HG03196 (cell line): ENCODE data around the gene PLEKHA3.
A peak's percentile ranks its signal among the peaks of the same experiment; 100 is the strongest.
"Not testable (repeated sequence)": the region's sequence is repeated elsewhere in the genome, so short reads cannot be mapped to it uniquely, and the experiment has no call there.

Experiments used
- ATAC-seq: cut with Tn5 transposase; IDR thresholded peaks from one replicate; pipeline ENCODE4 v1.9.1; 2021; ENCODE audit not compliant: unreplicated experiment

The PLEKHA3 gene

DNA sequence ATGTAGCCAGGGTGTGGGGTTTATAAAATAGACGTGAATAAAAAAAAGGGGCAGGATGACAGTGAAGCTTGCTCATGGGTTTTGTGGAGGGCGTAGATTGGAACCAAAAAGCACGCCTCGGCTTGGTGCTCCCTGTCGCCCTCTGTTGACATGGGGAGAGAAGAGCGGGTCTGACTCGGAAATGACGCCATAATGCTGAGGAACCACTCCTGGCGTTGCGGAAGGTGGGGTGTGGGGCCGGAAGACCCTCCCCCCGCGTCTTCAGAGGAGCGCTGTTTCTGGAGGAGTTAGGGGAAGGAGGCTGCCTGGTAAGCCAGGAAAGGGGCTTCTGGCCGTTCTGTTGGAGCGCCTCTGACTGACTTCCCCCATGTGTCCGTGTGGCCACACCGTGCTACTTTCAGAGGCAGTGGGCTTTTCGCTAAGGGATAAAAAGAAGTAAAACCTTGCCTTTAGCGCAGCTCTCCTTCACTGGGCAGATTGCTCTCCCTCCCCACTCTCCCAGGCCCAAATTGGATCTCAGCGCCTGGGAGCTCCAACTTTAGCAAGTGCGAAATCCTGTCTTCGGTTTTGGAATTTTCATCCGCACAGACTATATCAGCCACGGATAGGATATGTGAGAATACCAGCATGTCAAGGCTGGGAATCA, 42.8 kb downstream of the PLEKHA3 start:
- no peak for ATAC-seq

DNA sequence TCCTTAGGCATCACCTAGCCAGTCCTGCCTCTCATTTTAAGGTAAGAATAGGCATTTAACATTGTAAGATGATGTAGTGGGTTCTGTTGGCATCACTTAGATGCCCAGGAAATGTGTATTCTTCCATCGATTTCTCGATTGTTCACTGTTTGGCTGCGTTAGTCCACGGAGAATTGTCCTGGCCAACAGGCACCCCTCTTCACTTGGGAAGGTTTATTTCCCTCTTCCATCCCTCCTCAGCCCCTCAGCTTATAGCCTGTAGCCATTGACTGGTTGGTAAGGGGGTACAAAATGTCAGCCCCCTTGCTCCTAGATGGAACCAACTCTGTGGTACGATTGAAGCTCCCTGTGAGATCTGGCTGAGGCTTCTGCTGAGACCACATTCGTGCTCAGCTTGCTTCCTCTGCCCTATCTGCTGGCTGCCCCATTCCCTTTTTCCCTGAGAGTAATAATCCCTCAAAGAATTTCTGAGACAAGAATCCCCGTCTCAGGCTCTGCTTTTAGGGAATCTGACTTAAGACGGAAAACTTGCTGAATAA, 43.4 kb downstream of the PLEKHA3 start:
- no peak for ATAC-seq

DNA sequence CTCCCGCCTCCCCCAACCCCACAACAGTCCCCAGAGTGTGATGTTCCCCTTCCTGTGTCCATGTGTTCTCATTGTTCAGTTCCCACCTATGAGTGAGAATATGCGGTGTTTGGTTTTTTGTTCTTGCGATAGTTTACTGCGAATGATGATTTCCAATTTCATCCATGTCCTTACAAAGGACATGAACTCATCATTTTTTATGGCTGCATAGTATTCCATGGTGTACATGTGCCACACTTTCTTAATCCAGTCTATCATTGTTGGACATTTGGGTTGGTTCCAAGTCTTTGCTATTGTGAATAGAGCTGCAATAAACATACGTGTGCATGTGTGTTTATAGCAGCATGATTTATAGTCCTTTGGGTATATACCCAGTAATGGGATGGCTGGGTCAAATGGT, 44.8 kb downstream of the PLEKHA3 start:
- not testable (repeated sequence) for ATAC-seq

DNA sequence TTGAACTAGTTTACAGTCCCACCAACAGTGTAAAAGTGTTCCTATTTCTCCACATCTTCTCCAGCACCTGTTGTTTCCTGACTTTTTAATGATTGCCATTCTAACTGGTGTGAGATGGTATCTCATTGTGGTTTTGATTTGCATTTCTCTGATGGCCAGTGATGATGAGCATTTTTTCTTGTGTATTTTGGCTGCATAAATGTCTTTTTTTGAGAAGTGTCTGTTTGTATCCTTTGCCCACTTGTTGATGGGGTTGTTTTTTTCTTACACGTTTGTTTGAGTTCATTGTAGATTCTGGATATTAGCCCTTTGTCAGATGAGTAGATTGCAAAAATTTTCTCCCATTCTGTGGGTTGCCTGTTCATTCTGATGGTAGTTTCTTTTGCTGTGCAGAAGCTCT, 45.2 kb downstream of the PLEKHA3 start:
- not testable (repeated sequence) for ATAC-seq

DNA sequence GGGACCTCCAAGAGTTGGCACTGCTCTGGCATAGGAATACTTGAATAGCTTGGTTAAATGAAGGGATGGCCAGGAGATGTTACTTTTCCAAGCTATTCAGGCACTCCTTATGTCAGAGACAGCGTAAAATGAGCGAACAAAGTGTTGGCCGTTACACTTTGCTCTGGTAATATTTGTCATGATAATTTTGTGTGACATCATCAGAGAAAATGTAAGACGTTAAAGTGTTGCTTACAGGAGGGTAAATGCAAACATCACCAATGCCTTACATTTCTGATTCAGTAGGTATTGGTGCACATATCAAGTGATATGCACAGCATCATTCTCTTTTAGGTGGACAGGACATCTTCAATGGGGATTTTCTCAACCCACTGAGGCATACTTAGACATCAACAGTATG, 46.0 kb downstream of the PLEKHA3 start:
- ATAC-seq: no peak

DNA sequence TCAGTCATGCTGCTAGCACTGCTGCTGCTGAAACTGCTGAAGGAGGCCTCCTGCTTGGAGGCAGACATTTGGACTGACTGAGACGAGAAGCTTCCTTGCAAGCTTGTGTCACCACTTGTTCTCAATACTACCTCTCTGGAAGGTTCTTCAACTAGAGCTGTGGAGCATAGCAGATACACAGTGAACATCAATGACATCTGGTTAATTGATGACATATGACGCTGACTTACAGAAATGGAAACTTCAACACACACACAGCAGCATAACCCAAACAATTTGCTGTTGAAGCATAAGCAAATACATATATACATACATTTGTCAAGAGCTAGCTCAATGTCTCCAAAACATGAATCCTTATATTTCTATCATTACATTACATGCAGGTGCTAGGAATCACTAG, 47.3 kb downstream of the PLEKHA3 start:
- no peak for ATAC-seq

DNA sequence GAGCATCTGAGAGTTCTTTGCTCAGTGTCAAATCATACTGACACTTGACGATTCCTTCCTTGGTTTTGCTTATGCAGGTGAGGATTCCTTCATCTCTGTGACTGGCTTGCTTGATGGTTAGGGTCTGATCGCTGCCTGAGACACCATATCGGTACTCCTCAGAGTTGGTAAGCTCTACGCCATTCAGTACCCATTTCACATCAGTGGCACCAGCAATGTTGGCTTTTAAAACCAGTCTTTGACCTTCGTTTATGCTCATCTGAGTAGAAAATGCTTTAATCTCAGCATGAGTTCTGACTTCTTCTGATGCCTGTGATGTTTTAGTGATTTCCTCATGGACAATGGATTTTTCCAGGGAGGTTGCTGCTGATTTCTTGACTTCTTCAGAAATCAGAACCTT, 48.4 kb downstream of the PLEKHA3 start:
- ATAC-seq: no peak

DNA sequence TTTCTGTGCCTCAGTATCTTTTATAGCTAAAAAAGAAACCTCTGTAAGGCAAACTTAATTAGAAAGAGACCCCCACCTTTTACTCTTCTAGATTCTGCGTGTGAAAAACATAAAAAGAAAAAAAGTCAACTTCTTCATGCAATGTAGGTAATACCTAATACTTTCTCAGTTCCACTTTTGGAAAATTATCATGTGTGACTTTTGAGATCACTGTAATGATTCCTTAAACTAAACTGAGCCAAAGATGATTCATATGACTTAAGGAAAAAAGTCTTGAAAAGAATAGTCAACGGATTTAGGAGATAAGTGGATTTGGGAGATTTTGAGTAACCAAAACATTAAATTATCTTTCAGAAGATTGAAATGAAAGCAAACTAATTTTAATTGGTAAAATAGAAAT, 48.9 kb downstream of the PLEKHA3 start:
- no peak for ATAC-seq

DNA sequence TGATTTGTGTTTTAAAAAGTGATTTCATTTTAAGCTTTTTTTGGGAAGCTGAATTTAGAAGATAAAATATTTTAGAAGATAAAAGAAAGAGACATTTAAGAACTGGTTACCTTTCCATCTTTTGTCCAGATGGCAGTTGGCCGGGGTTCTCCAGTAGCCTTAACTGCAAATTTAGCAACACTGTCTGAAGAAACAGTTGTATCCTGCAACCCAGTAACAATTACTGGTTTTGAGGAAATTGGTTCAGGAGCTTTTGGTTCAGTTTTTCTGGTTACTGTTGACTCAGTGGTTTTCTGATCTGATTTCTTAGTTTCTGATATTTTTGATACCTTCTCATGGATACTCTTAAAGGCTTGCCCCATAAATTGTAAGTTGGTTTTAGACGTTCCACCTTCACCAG, 49.9 kb downstream of the PLEKHA3 start:
- ATAC-seq: no peak

DNA sequence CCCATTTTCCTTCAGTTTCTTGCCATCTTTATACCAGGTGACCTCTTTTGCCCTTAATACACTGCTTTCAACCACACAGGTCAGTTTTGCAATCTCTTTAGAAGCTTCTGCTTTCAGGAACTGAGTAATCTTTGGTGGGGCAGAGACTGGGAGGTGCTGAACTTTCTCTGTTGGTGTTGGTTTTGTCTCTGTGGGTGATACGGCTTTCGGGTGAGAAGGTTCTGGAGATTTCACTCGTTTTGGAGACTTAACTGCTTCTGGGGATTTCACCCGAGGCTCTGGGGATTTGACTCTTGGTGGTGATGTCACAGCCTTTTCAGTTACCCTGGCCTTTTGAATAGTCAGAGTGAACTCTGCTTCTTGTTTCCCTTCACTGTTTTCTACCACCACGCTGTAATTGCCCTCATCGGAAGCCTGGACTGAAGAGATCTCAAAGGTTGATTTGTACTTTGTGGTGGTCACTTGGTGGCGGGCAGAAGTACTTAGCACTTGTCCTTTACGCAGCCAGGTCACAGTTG, 50.4 kb downstream of the PLEKHA3 start:
- ATAC-seq: peak; percentile 97

DNA sequence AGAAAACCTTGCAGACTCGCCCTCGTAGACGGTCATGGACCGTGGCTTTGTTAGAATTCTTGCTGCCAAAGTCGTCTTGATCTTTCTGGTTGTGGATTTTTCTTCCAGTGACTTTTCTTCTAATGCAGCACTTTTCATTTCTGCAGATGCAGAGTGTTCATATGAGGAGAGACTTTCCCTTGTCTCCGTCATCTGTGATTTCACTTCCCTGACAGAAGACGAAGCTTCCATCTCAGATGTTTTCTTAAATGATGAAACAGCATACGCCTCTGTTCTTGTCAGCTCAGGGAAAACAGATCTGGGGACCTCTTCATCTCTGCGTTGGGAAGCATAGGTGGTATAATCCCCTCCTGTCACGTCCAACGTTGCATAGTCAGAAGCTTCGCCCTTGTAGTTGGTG, 50.9 kb downstream of the PLEKHA3 start:
- ATAC-seq: no peak

DNA sequence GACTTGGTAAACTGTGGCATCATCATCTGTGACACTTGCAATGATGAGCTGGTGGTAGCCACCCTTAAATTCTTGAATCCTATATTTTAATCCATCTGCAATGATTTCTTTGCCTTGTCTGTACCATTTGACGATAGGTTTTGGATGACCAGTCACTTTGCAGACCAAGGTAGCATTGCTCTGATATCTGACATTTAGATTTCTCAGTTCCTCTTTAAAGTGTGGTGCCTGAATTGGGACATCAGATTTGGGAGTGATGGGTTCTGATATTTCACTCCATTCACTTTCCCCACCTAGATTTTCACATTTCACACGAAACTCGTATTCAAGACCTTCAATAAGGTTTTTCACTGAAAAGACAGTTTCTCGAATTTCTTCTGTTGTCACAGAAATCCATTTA, 55.8 kb downstream of the PLEKHA3 start:
- no peak for ATAC-seq

DNA sequence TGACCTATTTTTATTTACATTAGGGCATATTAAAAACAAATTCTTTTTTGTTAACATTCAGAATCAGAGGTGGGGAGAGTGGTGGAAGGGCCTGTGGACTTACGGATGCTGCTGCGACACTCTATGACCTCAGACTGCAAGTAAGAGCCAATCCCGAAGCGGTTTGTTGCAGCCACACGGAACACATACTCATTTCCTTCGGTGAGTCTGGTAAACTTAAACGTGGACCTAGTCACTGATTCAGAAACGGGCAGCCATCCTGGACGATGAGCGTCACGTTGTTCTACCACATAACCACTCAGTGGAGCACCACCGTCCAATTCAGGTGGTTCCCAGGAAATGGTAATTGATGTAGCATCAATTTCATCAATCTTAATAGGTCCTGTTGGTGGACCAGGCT, 61.9 kb downstream of the PLEKHA3 start:
- no peak for ATAC-seq

DNA sequence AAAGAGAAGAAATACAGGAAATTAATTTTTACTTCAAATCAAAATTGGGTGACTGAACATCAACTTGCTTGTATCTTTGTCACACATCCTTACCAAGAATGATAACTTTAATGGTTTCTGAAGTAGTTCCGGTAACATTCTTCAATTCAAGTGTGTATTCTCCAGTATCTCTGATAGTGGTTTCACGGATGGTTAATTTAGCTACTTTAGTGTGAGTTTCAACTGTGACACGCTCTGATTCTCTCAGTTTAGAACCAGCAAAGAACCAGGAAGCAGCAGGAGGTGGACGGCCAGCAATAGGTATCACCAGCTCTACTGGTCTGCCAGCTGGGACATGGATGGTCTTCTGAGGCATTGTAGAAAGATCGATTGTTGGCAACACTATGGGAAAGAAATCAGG, 62.3 kb downstream of the PLEKHA3 start:
- no peak for ATAC-seq

DNA sequence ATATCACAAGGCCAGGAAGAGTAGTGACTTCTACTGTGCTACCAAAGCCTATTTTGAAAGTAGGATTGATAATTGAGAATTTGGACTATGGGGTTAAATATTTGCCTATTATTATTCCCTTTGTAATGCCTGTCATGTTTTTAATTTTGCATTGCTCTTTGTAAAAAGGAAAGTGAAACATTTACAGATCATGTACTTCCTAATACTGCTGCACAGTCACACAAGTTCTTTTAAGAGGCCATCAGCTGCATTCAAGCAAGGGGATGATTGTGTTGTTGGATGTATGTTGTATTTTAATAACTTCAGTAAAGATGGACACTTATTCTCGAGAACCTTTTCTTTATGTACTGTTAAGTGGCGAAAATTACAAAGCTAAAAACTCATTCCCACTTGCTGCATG, 70.1 kb downstream of the PLEKHA3 start:
- ATAC-seq: no peak

DNA sequence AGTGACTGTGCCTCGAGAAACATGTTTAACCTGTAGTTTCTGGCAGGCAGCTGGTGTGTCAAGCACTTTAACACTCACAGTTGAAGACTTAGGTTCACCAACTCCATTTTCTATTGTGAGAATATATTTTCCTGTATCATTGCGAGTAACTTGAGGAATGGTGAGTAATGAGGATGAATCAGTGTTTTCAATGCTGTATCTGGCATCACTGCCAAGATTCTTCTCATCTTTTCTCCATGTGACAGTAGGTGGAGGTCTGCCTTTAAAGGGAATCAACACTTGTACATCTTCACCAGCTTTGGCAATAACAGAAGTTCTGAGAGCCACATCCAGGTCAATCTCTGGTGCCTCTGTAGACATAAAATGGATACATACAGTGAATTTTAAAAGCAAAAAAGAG, 72.8 kb downstream of the PLEKHA3 start:
- ATAC-seq: no peak
